ENCODE measurements around the gene HMGN5.

HMGN5 gene, protein sequence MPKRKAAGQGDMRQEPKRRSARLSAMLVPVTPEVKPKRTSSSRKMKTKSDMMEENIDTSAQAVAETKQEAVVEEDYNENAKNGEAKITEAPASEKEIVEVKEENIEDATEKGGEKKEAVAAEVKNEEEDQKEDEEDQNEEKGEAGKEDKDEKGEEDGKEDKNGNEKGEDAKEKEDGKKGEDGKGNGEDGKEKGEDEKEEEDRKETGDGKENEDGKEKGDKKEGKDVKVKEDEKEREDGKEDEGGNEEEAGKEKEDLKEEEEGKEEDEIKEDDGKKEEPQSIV

DNA sequence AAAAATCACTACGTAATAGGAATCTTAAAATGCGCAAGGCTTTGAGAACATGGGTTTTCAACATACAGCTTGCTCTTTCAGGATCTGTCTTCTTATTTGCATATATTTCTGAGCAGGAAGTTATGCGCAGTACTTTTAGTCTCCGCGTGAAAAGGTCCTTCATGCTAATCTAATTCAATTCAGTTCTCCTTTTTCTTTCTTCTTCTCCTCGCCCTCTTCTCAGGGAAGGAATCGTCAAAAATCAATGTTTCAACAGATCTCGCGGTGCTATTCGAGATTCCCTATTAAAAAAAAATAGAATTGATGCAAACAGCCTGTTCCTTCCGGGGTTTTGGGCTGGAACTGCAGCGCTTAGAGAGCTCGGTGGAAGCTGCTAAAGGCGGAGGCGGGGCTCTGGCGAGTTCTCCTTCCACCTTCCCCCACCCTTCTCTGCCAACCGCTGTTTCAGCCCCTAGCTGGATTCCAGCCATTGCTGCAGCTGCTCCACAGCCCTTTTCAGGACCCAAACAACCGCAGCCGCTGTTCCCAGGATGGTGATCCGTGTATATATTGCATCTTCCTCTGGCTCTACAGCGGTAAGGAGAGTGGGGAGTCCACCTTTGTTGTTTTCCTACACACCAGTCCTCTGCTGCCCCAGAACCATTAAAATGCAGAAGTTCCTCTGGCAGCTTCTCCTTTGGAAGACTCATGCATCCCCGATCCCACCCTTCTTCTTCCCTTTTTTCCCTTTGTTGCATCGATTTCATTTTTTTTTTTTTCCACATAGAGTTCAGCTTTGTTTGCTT is at the start of gene HMGN5, which contains the start of gene SH3BGRL:
HMGN5 (minus strand) TSS at position 243 of the 785 bp plus-strand sequence. CDS start 80,364 bp downstream, outside the sequence.
SH3BGRL (plus strand) TSS at position 432 of the 785 bp plus-strand sequence; CDS start at position 531, 99 bp downstream.
- peak; percentile 23 to 38 for DNase-seq (ENCODE audit: low read depth in 1 of 2, low spot score in 1 of 2)

DNA sequence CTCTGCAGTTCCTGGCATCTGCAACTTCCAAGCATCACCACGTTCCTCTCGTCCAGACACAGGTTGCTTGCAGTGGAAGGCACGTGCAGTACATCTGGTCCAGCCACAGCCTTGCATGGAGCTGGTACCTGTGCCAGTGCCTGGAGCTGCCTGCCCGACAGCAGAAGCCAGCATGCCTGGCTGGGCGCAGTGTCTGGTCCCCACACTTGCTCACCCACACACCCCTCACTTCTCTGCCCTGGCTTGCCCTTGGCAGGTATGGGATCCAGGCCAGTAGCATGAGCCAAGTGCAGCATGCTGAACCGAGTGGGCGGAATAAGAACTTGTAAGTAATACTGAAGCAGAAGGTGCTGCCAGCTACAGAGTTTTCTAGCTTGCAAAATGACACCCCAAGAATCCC is 40.0 kb upstream of the HMGN5 start:
- no peak for DNase-seq (ENCODE audit: low read depth in 1 of 2, low spot score in 1 of 2)

DNA sequence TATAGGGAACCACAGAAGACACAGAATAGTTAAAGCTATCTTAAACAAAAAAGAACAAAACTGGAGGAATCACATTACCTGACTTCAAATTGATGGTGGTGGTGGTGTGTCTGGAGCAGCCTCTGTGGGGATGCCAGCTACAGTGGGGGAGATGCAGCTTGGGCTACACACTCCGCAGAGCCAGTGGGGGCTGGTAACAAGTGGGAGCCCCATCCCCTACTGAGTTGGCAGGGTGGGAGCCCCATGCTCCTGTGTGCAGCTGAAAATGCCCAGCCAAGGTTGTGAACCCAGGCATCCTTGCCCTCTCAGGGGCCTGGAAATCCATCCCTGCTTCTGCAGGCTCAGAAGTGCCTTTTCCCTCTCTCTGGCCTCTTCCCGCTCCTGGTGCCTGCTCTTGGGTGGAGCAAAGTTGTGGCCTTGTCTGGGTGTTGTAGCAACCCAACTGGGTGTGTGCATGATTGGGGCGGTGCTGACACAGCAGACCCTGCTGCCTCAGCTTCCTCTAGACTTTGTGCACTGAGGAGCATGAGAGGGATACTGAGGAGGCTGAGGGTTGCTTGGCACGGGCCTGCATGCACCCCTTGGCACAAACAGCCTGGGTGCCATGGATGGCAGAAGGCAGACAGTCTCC is 39.1 kb upstream of the HMGN5 start:
- DNase-seq (ENCODE audit: low read depth in 1 of 2, low spot score in 1 of 2), result no peak

DNA sequence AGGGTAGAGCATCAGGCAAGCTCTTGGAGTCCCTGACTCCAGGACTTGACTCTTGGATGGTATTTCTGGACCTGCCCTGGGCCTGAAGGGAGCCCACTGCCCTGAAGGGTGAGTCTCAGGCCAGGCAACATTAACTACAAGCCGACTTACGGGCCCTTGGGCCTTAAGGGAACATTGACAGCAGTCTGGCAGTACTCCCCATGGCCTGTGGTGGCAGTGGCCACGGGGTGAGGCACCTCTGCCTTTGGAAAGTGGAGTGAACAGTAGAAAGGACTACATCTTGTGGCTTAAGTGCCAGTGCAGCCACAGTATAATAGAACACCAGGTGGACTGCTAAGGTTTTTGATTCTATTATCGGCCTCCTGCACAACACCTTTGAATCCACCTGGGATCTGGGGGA is 36.5 kb upstream of the HMGN5 start:
- no peak for DNase-seq (ENCODE audit: low read depth in 1 of 2, low spot score in 1 of 2)

DNA sequence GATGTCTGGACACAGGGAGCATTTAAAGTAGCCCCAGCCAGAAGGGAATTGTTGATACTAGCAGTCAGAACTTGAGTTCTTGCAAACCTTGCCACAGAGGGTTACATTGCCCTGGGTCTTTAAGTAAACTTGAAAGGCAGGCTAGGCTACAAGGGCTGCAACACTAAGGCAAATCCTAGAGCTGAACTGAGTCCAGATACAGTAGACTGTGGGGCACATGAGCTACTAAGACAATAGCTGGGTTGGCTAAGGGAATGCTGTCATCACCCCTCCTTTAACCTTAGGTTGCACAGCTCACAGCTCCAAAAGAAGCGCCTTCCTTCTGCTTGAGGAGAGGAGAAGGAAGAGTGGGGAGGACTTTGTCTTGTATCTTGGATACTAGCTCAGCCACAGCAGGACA is 35.8 kb upstream of the HMGN5 start:
- DNase-seq (ENCODE audit: low read depth in 1 of 2, low spot score in 1 of 2), result no peak

DNA sequence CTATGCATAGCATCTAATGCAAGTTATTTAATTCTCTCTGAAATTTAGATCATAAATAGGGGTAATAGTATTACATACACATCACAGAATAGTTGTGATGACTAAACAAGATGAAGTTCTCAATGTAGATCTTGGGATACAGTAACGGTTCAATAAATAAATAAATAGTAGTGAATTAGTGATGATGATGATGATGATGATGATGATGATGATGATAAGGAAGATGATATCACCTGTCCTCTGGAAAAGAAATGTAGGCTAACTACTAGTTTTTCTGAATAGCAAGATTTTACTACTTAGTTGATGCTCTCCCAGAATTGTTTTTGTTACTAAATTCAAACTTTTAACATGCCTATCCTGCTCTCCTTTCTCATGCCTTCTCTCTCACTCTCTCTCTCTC is 30.5 kb upstream of the HMGN5 start:
- DNase-seq (ENCODE audit: low read depth in 1 of 2, low spot score in 1 of 2), result no peak

DNA sequence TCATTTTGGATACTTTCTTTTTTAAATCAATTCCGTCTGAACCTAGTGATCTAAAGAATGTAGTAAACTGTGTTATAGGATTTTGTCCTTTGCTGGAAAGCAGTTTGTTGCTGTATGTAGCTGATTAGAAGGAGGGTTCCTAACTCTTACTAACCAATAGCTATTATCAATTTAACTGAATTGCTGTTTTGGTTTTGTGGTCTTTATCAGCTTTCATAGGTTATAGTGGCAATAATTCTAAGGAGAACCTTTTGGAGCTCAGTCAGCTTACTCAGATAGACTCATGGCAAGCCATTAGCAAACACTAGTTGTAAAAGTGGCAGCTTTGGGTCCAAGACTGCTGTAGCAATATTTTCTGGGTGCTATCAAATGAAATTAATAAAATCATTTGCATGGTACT is 29.8 kb upstream of the HMGN5 start:
- no peak for DNase-seq (ENCODE audit: low read depth in 1 of 2, low spot score in 1 of 2)

DNA sequence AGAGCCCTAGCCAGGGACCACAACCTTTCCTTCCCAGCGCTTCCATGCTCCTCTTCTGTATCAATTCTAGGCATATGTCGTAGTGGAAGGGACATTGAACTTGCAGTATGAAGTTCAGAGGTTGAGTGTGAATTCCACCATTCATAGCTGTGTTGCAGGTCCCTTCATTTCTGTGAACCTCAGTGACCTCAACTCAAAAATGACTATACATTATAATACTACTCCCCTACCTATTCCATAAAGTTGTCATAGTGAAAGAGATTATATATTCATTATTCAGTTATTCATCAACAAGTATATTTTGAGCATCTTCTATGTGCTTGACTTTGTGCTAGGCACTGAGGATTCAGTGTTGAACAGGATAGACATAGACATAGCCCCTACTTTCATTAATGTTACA is 28.2 kb upstream of the HMGN5 start:
- DNase-seq (ENCODE audit: low read depth in 1 of 2, low spot score in 1 of 2), result no peak

DNA sequence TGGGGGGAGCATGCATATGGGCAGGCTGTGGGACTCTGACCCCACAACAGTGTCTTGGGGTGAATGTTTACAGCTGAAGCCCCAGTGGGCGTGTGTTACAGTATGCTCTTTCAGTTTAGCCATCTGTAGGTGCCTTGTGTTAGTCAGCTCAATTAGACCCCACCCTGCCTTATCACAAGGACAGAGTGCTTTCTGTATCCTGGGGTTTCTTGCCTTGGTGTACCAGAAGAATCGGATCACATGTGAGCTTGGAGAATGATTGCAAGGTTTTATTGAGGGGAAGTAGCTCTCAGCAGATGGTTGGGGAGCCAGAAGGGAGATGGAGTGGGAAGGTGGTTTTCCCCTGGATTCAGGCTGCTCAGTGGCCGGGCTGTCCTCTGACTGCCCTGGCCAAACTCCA is 27.5 kb upstream of the HMGN5 start:
- no peak for DNase-seq (ENCODE audit: low read depth in 1 of 2, low spot score in 1 of 2)

DNA sequence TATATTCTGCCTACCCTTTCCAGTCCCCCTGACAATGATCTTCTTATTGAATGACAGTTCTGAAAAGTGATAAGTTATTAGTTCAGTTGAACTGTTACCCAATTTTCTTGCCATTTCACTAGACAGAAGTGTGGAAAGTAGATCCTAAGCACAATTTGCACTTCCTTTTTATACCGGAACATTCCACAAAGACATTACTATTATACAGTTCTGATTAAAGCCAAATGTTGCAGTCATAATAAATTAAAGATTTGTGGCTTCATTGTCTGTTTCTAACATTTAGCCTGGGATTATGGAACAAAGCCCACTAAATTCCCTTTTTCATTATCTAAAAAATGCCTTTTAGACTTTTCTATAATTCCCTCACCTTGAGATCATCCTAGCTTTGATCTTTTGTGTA is 14.0 kb upstream of the HMGN5 start:
- DNase-seq (ENCODE audit: low read depth in 1 of 2, low spot score in 1 of 2), result no peak

DNA sequence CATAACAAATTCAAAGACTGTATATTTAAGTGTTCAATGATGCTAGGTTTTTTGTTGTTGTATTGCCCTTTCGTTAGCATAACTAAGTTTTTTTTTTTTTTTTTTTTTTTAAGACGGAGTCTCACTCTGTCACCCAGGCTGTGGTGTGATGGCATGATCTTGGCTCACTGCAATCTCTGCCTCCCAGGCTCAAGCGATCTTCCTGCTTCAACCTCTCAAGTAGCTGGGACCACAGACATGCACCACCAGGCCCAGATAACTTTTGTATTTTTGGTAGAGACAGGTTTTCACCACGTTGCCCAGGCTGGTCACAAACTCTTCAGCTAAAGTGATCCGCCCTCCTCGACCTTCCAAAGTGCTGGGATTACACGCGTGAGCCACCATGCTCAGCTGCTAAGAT is 7.2 kb upstream of the HMGN5 start:
- no peak for DNase-seq (ENCODE audit: low read depth in 1 of 2, low spot score in 1 of 2)

DNA sequence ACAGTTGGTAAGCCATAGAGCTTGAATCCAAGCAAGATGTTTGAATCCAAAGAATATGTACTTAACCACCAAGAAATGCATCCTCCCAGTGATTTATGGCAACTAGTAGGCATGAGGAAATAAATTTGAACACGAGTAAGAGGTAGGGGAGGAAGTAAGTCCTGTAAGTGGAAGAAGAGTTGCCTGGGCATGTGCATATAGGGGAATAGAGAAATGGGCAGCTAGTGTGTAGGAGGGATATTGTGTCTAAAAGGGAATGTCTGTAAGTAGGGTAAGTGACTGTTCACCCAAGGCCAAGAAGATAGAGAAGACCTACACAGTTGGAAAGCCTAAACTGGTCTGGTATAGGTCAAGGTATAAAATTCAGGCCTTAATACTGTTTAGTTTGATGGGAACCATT is 4.8 kb upstream of the HMGN5 start:
- DNase-seq (ENCODE audit: low read depth in 1 of 2, low spot score in 1 of 2), result no peak

DNA sequence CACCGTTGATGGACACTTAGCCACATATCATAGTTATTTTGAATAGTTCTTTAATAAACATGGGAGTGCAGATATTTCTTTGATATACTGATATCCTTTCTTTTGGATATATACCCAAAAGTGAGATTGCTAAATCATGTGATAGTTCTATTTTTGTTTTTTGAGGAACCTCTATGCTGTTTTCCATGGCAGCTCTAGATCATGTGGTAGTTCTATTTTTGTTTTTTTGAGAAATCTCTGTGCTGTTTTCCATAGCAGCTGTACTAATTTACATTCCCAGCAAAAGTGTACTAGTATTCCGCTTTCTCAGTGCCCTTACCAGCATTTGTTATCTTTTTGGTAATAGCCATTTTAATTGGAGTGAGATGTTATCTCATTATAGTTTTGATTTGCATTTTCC is 3.8 kb upstream of the HMGN5 start:
- DNase-seq (ENCODE audit: low read depth in 1 of 2, low spot score in 1 of 2), result no peak

DNA sequence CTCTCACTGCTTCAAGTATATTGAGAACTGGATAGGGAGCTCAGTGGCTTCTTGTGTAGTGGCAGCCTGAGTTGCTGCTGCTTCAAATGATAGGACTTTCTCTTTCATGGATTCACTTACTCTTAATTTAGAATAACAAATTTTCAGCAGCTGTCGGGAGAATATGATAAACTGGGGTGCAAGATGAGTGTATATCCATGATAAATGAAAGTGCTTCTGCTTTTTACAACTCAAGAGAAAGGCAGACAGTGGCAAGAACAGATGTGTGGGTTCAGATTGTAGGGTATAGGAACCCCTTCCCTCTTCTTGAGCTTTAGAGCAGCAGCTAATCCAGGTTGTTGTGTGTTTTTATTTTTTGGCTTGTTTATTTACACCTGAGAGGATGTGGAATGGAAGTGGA is 1.2 kb upstream of the HMGN5 start:
- no peak for DNase-seq (ENCODE audit: low read depth in 1 of 2, low spot score in 1 of 2)

DNA sequence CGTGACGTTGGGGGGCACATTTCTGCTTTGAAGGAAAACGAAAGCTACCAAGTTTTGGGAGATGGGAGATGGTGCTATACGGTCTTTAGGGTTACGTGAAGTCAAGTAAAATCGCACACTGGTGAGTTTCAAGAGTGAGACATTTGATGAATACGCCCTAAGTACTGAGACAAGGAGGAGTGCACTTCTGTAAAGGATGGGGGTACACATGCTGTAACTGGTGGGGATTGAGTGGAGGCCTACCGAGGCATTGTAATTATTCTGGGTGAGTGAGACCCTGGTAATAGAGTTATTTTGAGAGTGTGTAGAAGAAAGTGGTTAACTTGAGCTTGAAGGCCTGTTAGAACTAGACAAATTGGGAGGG is 725 bp upstream of the HMGN5 start:
- DNase-seq (ENCODE audit: low read depth in 1 of 2, low spot score in 1 of 2), result no peak

DNA sequence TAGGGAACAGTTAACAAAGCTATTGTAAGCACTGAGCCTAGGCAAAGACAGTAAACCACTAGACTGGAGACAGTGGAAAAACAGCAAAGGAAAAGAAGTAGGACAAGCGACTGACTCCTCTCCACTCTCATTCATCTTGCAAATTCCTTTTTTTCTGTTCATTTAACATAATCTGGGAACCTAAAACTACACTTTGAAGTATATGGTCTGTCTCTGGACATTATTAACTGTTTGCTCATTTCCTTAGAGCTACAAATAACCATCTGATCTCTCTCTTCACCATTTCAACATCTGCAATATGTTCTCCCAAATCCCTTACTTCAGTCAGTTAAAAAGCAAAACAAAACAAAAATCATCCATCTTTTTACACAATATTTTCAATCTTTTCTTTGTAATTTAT is 642 bp downstream of the HMGN5 start:
- DNase-seq (ENCODE audit: low read depth in 1 of 2, low spot score in 1 of 2), result no peak

DNA sequence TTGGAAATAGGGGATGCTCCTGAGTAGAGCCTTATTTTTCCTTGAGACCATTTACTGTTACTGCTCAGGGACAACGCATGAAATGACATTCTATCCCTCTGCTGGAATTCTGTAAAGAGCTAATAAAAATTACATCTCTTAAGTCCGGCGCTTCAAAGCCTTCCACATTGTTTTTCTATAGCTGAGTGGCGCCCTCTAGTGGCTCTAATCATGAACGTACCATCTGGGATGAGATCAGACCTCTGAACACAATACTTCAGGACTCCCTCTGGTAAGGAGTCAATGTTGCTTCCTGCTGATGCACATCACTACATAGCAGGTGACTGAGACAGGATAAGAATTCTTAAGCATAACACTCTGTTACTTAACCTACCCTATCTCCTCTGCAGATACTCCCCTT is 6.0 kb downstream of the HMGN5 start:
- peak in 1 of 2 donors; percentile 12 for DNase-seq (ENCODE audit: low read depth in 1 of 2, low spot score in 1 of 2)

DNA sequence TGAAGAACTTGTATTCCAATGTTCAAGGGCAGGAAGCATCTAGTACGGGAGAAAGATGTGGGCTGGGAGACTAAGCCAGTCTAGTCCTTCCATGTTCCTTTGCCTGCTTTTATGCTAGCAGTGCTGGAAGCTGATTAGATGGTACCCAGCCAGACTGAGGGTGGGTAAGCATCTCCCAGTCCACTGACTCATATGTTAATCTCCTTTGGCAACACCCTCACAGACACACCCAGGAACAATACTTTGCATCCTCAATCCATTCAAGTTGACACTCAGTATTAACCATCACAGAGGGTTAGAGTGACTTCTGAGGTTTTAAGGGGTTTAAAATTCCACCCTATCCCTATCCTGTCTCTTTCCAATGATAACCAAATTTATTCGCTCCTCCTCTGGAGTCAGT is 6.5 kb downstream of the HMGN5 start:
- no peak for DNase-seq (ENCODE audit: low read depth in 1 of 2, low spot score in 1 of 2)

DNA sequence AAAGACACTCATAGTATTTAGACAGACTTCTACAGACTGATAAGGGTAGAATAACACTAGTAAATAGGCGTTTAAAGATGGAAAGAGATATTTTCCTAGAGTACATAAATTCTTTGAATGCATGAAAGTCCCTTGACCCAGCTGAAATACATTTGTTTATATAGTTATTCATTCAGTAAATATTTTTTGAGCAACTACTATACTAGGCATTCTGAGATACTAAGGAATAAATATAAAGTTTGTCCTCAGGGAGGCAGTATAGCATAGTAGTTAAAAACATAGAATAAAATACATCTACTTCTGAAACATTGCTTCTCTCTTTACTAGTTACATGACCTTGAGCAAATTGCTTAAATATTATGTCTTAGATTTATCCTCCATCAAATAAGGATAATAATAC is 27.4 kb downstream of the HMGN5 start:
- no peak for DNase-seq (ENCODE audit: low read depth in 1 of 2, low spot score in 1 of 2)

DNA sequence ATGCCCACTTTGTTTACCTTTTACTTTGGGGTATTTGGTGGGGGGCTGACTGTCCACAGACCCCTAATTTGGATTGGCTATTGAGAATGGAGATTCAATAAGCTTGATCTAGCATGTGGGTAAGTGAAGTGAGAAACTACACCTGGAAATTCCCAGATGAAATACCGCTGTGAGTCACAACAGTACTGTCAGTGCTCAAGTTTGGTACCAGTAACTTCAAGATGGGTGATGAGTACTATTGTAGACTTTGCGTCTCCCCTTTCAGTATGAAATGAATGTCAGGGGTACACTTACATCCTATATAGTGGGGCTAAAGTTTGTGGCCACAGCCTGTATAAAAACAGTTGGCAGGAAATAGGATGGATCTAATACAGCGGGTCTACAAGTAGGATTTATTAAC is 33.3 kb downstream of the HMGN5 start:
- DNase-seq (ENCODE audit: low read depth in 1 of 2, low spot score in 1 of 2), result no peak

DNA sequence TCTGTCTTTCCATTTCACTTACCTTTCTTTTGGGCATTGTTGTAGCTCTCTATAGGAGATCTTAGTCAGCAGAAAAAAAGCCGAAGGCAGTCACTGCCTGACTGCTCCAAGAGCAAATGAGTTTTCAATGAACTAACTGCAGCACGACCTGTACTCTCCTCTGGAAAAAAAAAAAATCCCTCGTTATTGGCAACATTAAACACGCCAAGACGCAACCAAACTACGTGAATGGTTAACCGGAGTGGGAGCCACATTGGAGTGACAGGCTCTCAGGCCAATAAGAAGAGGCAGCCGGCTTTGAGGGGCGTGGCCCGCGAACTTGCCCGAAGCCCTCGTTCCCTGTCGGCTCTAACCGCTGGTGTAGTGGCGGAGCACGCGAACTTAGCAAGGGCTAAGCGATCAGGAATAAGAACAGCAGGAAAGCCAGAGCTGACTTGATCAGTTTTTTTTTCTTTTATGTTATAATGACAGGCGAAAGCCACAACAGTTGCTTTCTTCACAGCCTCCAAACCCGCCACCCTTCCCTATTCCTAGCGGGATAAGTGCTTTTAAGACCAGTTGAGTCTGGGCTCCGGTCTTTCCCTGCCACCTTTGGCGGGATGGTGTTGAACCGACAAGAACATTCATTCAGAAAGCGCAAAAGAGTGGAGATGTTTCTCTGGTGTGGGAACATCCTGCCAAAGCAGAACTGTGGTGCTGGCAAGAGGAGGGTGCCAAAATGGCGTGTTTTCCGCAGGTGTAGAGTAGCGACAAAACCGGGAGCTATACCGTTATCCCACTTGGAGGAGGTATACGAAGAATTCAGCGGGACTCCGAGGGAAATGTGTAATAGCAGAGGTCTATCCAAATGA is 80.0 kb downstream of the HMGN5 start:
- peak; percentile 68 to 78 for DNase-seq (ENCODE audit: low read depth in 1 of 2, low spot score in 1 of 2)
